GM12878 (cell line): ENCODE data around the gene SLC39A11. TPM values are rescaled to one million over a fixed set of nuclear protein-coding genes. Genes with fewer than 3 reads are reported as not detected.
A peak's percentile ranks its signal among the peaks of the same experiment; 100 is the strongest.

ENCODE experiments used
- ATAC-seq: fragments of 200-7000 bp; cut with Tn5 transposase; 3 replicates; pipeline ENCODE4 v1.9.1; 2020; ENCODE audit warnings: mild to moderate bottlenecking, moderate library complexity
- BruUV-seq: library from RNA; stranded (reverse); fragments of 400-500 nt; replicated peaks from 2 replicates; lab custom pipeline; 2021; lab: Mats Ljungman, UMichigan
- CTCF ChIA-PET: fragments of 300-600 bp; sonication (Branson Sonifier 250); formaldehyde crosslinking; extraction: SDS; loops from one replicate; lab custom pipeline; 2021; ENCODE audit warnings: inconsistent platforms; lab: Yijun Ruan, JAX
- POLR2A ChIA-PET: fragments of 350-600 bp; formaldehyde crosslinking; extraction: SDS; loops from one replicate; lab custom pipeline; 2021; ENCODE audit warnings: inconsistent platforms; lab: Charles Lee
- RAD21 ChIA-PET: fragments of 300-600 bp; sonication (Branson Sonifier 250); formaldehyde crosslinking; loops from one replicate; lab custom pipeline; 2023; ENCODE audit warnings: antibody characterized with exemption; ENCODE audit not compliant: unreplicated experiment; lab: Charles Lee
- SMC1A ChIA-PET: fragments of 300-600 bp; sonication (Branson Sonifier 250); formaldehyde crosslinking; loops from one replicate; lab custom pipeline; 2023; ENCODE audit not compliant: unreplicated experiment, uncharacterized antibody; lab: Charles Lee
- DNase-seq: peaks from one replicate; pipeline ENCODE4 v3.0.0-alpha.2; 2011; ENCODE audit warnings: low read depth, low spot score
- FAIRE-seq: peaks from 3 replicates; lab custom pipeline; 2011; peaks lifted over from hg19 to GRCh38; lab: Jason Lieb, UNC
- H2AFZ ChIP-seq: 2 replicates; pipeline ENCODE4 v1.6.0; 2011; ENCODE audit warnings: low read depth, low read length, control low read depth; ENCODE audit not compliant: control insufficient read depth
- H3K27ac ChIP-seq: 2 replicates; pipeline ENCODE4 v1.5.1; 2011; ENCODE audit warnings: control low read depth; ENCODE audit not compliant: control insufficient read depth, insufficient read depth
- H3K27me3 ChIP-seq, 2 experiments: replicated peaks in 1 of 2; 2 replicates each; pipeline versions ENCODE4 v1.6.0 to v1.6.1; 2011; ENCODE audit warnings: low read length in 1 of 2; ENCODE audit not compliant: control insufficient read depth in 2 of 2, insufficient read depth in 2 of 2
- H3K36me3 ChIP-seq, 2 experiments: 2 replicates each; pipeline ENCODE4 v1.5.1; 2011; ENCODE audit warnings: low read length in 1 of 2; ENCODE audit not compliant: control insufficient read depth in 2 of 2, insufficient read depth in 2 of 2
- H3K4me1 ChIP-seq: 2 replicates; pipeline ENCODE4 v1.6.1; 2011; ENCODE audit warnings: mild to moderate bottlenecking, low read length, moderate library complexity, mixed read lengths; ENCODE audit not compliant: control insufficient read depth, insufficient read depth
- H3K4me2 ChIP-seq: 2 replicates; pipeline ENCODE4 v1.6.0; 2011; ENCODE audit warnings: control low read depth; ENCODE audit not compliant: control insufficient read depth, insufficient read depth
- H3K4me3 ChIP-seq: fragments of 200-600 bp; sonication (generic); 2 replicates; pipeline ENCODE4 v1.5.1; 2016
- H3K79me2 ChIP-seq: 2 replicates; pipeline ENCODE4 v1.6.0; 2011; ENCODE audit warnings: low read length; ENCODE audit not compliant: control insufficient read depth, insufficient read depth
- H3K9ac ChIP-seq: 2 replicates; pipeline ENCODE4 v1.8.0; 2011; ENCODE audit warnings: low read length, control low read depth, mixed read lengths; ENCODE audit not compliant: control insufficient read depth, insufficient read depth
- H3K9me3 ChIP-seq: replicated peaks from 3 replicates; pipeline ENCODE4 v1.5.1; 2011; ENCODE audit warnings: mild to moderate bottlenecking, low read length; ENCODE audit not compliant: control insufficient read depth, insufficient read depth
- H4K20me1 ChIP-seq: 2 replicates; pipeline ENCODE4 v1.6.0; 2011; ENCODE audit not compliant: control insufficient read depth, insufficient read depth
- BCL11A ChIP-seq: IDR thresholded peaks from 2 replicates; pipeline ENCODE4 v1.6.1; 2011; ENCODE audit warnings: low read depth, low read length
- CTCF ChIP-seq, 3 experiments: IDR thresholded peaks in 2 of 3; conservative IDR thresholded peaks in 1 of 3; 2 replicates each; pipeline ENCODE4 v1.5.1; 2011; ENCODE audit warnings: low read depth in 3 of 3, low read length in 3 of 3, mild to moderate bottlenecking in 3 of 3, control low read depth in 2 of 3, moderate library complexity in 2 of 3, inconsistent platforms in 1 of 3, mixed read lengths in 1 of 3; ENCODE audit not compliant: control insufficient read depth in 2 of 3, insufficient read depth in 1 of 3; ENCODE audit errors: extremely low read depth in 1 of 3
- E2F4 ChIP-seq: IDR thresholded peaks from 2 replicates; pipeline ENCODE4 v1.6.1; 2012; ENCODE audit warnings: low read depth, low read length, improper control_type of control experiment
- IKZF1 ChIP-seq: fragments of 450-650 bp; conservative IDR thresholded peaks from 2 replicates; pipeline ENCODE4 v1.6.1; 2017; ENCODE audit warnings: antibody characterized with exemption, mild to moderate bottlenecking
- MXI1 ChIP-seq: fragments of 150-350 bp; IDR thresholded peaks from 2 replicates; pipeline ENCODE4 v1.6.1; 2011; ENCODE audit warnings: low read depth, mild to moderate bottlenecking, inconsistent platforms, low read length, improper control_type of control experiment
- RELB ChIP-seq: fragments of 450-650 bp; IDR thresholded peaks from 2 replicates; pipeline ENCODE4 v1.6.1; 2017; ENCODE audit warnings: low read depth, mild to moderate bottlenecking, moderate library complexity
- RUNX3 ChIP-seq: IDR thresholded peaks from 2 replicates; pipeline ENCODE4 v1.6.1; 2012; ENCODE audit warnings: low read length, inconsistent platforms
- SMAD1 ChIP-seq: fragments of 450-650 bp; IDR thresholded peaks from 2 replicates; pipeline ENCODE4 v1.6.1; 2018; ENCODE audit warnings: mild to moderate bottlenecking, low read depth; ENCODE audit not compliant: partially characterized antibody
- SMC3 ChIP-seq: IDR thresholded peaks from 2 replicates; pipeline ENCODE4 v1.6.1; 2011; ENCODE audit warnings: low read length, improper control_type of control experiment, borderline replicate concordance
- SPI1 ChIP-seq: IDR thresholded peaks from 2 replicates; pipeline ENCODE4 v1.6.1; 2011; ENCODE audit warnings: low read depth, mild to moderate bottlenecking, low read length, moderate library complexity, borderline replicate concordance; ENCODE audit not compliant: insufficient read depth
- ZNF274 ChIP-seq: IDR thresholded peaks from one replicate; pipeline ENCODE4 v1.8.0; 2011; ENCODE audit not compliant: insufficient read length, insufficient read depth
- ZNF687 ChIP-seq: fragments of 450-650 bp; IDR thresholded peaks from 2 replicates; pipeline ENCODE4 v1.6.1; 2017; ENCODE audit warnings: mild to moderate bottlenecking, moderate library complexity
- WGBS: methylation state at CpG from one replicate; pipeline ENCODE4 v1.1.6; 2016; ENCODE audit warnings: low lambda C conversion rate; ENCODE audit not compliant: insufficient replicate concordance, insufficient coverage; ENCODE audit errors: missing lambda C conversion rate; 5-methylcytosine and 5-hydroxymethylcytosine counted together
- in situ Hi-C: fragments of 300-500 bp; cut with MboI; formaldehyde crosslinking; loops from 9 replicates; pipeline ENCODE4 v1.14.3; 2018; ENCODE audit warnings: mixed read lengths
- intact Hi-C: fragments of 100-400 bp; cut with micrococcal nuclease; formaldehyde crosslinking; loops from one replicate; pipeline ENCODE4 v1.14.2; 2022; ENCODE audit not compliant: unreplicated experiment
- polyA plus RNA-seq, 11 experiments: library from polyadenylated mRNA; depleted of rRNA in 4 of 11; unstranded in 6 of 11; stranded (reverse) in 5 of 11; fragments of >200 nt; fragmentation: Nextera tagmentation in 4 of 11; fragmentation: Illumina TruSeq in 1 of 11; extraction: Ambion mirVana in 4 of 11; extraction: Trizol in 1 of 11; gene quantifications; 1 replicate in 1 of 11; 2 replicates in 10 of 11; pipeline versions ENCODE4 v1.2.1 to v1.2.3, GENCODE V29; 2011 to 2016; ENCODE audit warnings: inconsistent platforms in 2 of 11, missing spikeins in 2 of 11, low read depth in 1 of 11
- total RNA-seq, 4 experiments: library from RNA; depleted of rRNA in 3 of 4; stranded (reverse); fragments of >200 nt in 3 of 4; fragmentation: Illumina TruSeq in 1 of 4; extraction: Trizol in 1 of 4; gene quantifications; 2 replicates each; pipeline versions ENCODE4 v1.2.1 to v1.2.3, GENCODE V29; 2013 to 2021

SLC39A11 gene
- total and polyA plus RNA-seq, 10 of the 15 experiments (the other 5 are each of a cell fraction or from before 2014, with no cell fraction given): 8.6 to 23.8 (median 14.0) TPM

- DNase-seq: no peak
- ChIA-PET CTCF (interaction anchor here (0.8 to 4.8 kb wide), 3 partner anchors 66 to 99 kb away, joined by 3 to 65 read pairs (median 5); no protein-coding TSS in a partner anchor), POLR2A (interaction anchor here (1.1 kb wide), 1 partner anchor 69 kb away, joined by 3 read pairs; no protein-coding TSS in a partner anchor), SMC1A (interaction anchor here (0.7 to 2.5 kb wide), 6 partner anchors 40 to 99 kb away, joined by 3 to 15 read pairs (median 4); no protein-coding TSS in a partner anchor), RAD21 (interaction anchor here (0.9 to 1.2 kb wide), 4 partner anchors 8 to 101 kb away, joined by 3 to 13 read pairs (median 3); no protein-coding TSS in a partner anchor)
- Histone ChIP-seq H3K27ac (no peak overlapping the region; the same call in 1 of the 2 replicates), H2AFZ (no peak overlapping the region), H3K9me3 (no peaks in the 10 kb centered on the region), H3K79me2 (no peaks in the 10 kb centered on the region), H3K27me3 (no peaks in the 10 kb centered on the region), H3K36me3 (no peaks in the 10 kb centered on the region), H3K4me1 (peaks cover 4% of the 10 kb centered on the region; the same call in 1 of the 2 replicates), H3K4me3 (no peak overlapping the region), H4K20me1 (no peaks in the 10 kb centered on the region), H3K4me2 (no peak overlapping the region; the same call in 1 of the 2 replicates), H3K9ac (no peak overlapping the region)
- BruUV-seq: no TSS peak
- 49% methylated on average over 9 of the region's 9 CpGs for WGBS
- TF ChIP-seq RELB: 0 out of 2 replicates have a peak, but pooled peaks have one; percentile 32
- no peak for TF ChIP-seq E2F4
- TF ChIP-seq SMAD1: no peak
- TF ChIP-seq CTCF (IDR thresholded peaks at IDR 0.05 in 2 of 3, conservative IDR thresholded peaks at IDR 0.05 in 1 of 3; ENCODE audit: control insufficient read depth in 2 of 3, extremely low read depth in 1 of 3, insufficient read depth in 1 of 3, low read depth in 3 of 3, low read length in 3 of 3): peak in 2 of 3 experiments; percentile 22 to 49; a peak in 3 of 6 replicates
- 0 out of 2 replicates have a peak, but pooled peaks have one; percentile 20 for TF ChIP-seq MXI1
- no peak for TF ChIP-seq BCL11A
- TF ChIP-seq SPI1: peak; percentile 50; the same call in 1 of the 2 replicates
- no peak for TF ChIP-seq ZNF274
- TF ChIP-seq IKZF1: peak; percentile 29; the same call in 1 of the 2 replicates
- no peak for TF ChIP-seq RUNX3
- no peak for TF ChIP-seq ZNF687
- TF ChIP-seq SMC3: peak; percentile 44; the same call in 1 of the 2 replicates
- intact Hi-C loops (loop anchor here (1.0 kb wide), 1 partner anchor 97 kb away; no protein-coding TSS in a partner anchor), in situ Hi-C loops (no loop called here)
- peak; percentile 77 for ATAC-seq
- no peak for FAIRE-seq
Observed at GRCh38 chr17:72657467-72658317, 434.8 kb downstream of the SLC39A11 start.
